T-helper 1 cell treated with Interleukin-12 subunit alpha and Interleukin-12 subunit beta and Interleukin-4 antibody, amounts not matched to agents 30 μg/mL and 1 μg/mL, for 36 hours (primary cell): Measurements from ENCODE around the gene TFRC.
"Not testable (repeated sequence)": the region's sequence is repeated elsewhere in the genome, so short reads cannot be mapped to it uniquely, and the experiment has no call there.

Experiments
- H3K27ac Mint-ChIP-seq: one replicate; pipeline ENCODE4 v1.8.0; 2021; ENCODE audit warnings: mild to moderate bottlenecking, mixed read lengths
- H3K27me3 Mint-ChIP-seq: one replicate; pipeline ENCODE4 v1.8.0; 2021; ENCODE audit warnings: low read depth, mixed read lengths
- H3K36me3 Mint-ChIP-seq: one replicate; pipeline ENCODE4 v1.8.0; 2021; ENCODE audit warnings: low read depth, mixed read lengths
- H3K4me1 Mint-ChIP-seq: one replicate; pipeline ENCODE4 v1.8.0; 2021; ENCODE audit warnings: low read depth, mixed read lengths
- H3K4me3 Mint-ChIP-seq: one replicate; pipeline ENCODE4 v1.8.0; 2021; ENCODE audit warnings: mild to moderate bottlenecking, moderate library complexity, mixed read lengths
- H3K9me3 Mint-ChIP-seq: one replicate; pipeline ENCODE4 v1.8.0; 2021; ENCODE audit warnings: mixed read lengths

Gene TFRC

GRCh38 chr3:196012481-196012880, 69.4 kb downstream of the TFRC start:
- H3K27me3 Mint-ChIP-seq, result peaks cover 30% of the 10 kb centered on the region
- peaks cover 3% of the 10 kb centered on the region for H3K36me3 Mint-ChIP-seq
- no peak overlapping the region for H3K27ac Mint-ChIP-seq
- H3K4me3 Mint-ChIP-seq, result no peak overlapping the region
- H3K4me1 Mint-ChIP-seq, result peaks cover 4% of the 10 kb centered on the region
- H3K9me3 Mint-ChIP-seq, result no peaks in the 10 kb centered on the region

DNA sequence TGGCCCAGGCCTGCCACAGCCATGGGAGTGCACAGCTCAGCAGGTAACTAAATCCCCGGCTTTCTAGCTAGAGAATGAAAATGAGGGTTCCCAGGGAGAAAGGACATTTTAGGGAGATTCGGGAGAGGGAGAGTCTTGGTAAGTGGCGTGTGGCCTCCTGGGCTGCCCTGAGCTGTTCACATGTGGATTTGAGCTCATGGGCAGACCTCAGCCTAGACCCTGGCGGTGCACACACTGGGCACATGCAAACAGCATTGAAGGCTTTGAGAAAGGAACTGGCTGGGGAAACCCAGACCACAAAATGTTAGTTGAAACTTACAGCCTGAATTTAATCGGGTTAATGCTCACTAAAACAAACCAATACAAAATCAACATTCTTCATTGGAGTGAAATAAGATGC, 72.4 kb downstream of the TFRC start:
- peaks cover 30% of the 10 kb centered on the region for H3K27me3 Mint-ChIP-seq
- peaks cover 3% of the 10 kb centered on the region for H3K36me3 Mint-ChIP-seq
- no peaks in the 10 kb centered on the region for H3K9me3 Mint-ChIP-seq
- H3K27ac Mint-ChIP-seq, result no peak overlapping the region
- no peak overlapping the region for H3K4me3 Mint-ChIP-seq
- H3K4me1 Mint-ChIP-seq, result peaks cover 4% of the 10 kb centered on the region

GRCh38 chr3:196008929-196009328, 73.0 kb downstream of the TFRC start:
- Mint-ChIP-seq H3K36me3 (peaks cover 3% of the 10 kb centered on the region), H3K9me3 (no peaks in the 10 kb centered on the region), H3K27ac (no peak overlapping the region), H3K4me3 (no peak overlapping the region), H3K27me3 (peaks cover 30% of the 10 kb centered on the region), H3K4me1 (peaks cover 4% of the 10 kb centered on the region)

GRCh38 chr3:196008387-196008786, 73.5 kb downstream of the TFRC start:
- Mint-ChIP-seq H3K9me3 (no peaks in the 10 kb centered on the region), H3K27ac (no peak overlapping the region), H3K36me3 (peaks cover 3% of the 10 kb centered on the region), H3K27me3 (peaks cover 30% of the 10 kb centered on the region), H3K4me3 (no peak overlapping the region), H3K4me1 (peaks cover 2% of the 10 kb centered on the region)

GRCh38 chr3:196007744-196008335, 74.0 kb downstream of the TFRC start:
- no peaks in the 10 kb centered on the region for H3K9me3 Mint-ChIP-seq
- H3K36me3 Mint-ChIP-seq, result peaks cover 3% of the 10 kb centered on the region
- H3K4me3 Mint-ChIP-seq, result no peak overlapping the region

GRCh38 chr3:196005338-196005737, 76.6 kb downstream of the TFRC start:
- H3K27ac Mint-ChIP-seq, H3K9me3 Mint-ChIP-seq, H3K4me1 Mint-ChIP-seq, H3K36me3 Mint-ChIP-seq, H3K4me3 Mint-ChIP-seq: not testable (repeated sequence)
- peaks cover 11% of the 10 kb centered on the region for H3K27me3 Mint-ChIP-seq

More at GRCh38 chr3:196007744-196008335, 74.0 kb downstream of the TFRC start:
- peaks cover 30% of the 10 kb centered on the region for H3K27me3 Mint-ChIP-seq
- H3K27ac Mint-ChIP-seq, result no peak overlapping the region
- peaks cover 2% of the 10 kb centered on the region for H3K4me1 Mint-ChIP-seq

DNA sequence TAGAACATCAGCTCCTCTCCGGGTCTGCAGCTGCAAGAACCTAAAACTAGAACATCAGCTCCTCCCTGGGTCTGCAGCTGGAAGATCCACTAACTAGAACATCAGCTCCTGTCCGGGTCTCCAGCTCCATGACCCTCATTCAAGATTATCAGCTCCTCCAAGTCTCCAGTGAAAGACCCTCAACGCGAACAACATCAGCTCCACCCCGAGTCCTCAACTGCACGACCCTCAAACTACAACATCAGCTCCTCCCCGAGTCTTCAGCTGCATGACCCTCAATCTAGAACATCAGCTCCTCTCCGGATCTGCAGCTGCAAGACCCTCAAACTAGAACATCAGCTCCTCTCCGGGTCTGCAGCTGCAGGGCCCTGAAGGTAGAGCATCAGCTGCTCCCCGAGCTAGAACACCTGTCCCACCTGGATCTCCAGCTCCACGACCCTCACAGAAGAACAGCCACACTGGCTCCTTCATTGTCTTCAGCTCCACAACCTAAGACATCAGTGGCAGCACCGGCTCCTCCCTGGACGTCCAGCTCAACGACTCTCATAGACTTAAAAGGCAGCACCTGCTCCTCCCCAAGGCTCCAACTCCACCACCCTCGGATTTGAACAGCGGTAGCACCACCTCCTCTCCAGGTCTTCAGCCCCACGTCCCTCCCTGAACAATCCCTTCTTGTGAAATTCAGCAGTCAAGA, 77.4 kb downstream of the TFRC start:
- H3K9me3 Mint-ChIP-seq, result not testable (repeated sequence)

DNA sequence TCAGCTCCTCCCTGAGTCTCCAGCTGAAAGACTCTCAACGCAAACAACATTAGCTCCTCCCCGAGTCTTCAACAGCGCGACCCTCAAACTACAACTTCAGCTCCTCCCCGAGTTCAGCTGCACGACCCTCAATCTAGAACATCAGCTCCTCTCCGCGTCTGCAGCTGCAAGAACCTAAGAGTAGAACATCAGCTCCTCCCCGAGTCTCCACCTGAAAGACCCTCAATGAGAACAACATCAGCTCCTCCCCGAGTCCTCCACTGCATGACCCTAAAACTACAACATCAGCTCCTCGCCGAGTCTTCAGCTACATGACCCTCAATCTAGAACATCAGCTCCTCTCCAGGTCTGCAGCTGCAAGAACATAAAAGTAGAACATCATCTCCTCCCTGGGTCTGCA, 78.3 kb downstream of the TFRC start:
- H3K4me3 Mint-ChIP-seq, result no peak overlapping the region
- no peak overlapping the region for H3K27ac Mint-ChIP-seq
- H3K4me1 Mint-ChIP-seq, result no peaks in the 10 kb centered on the region
- H3K36me3 Mint-ChIP-seq, result no peaks in the 10 kb centered on the region
- H3K9me3 Mint-ChIP-seq, result no peaks in the 10 kb centered on the region
- H3K27me3 Mint-ChIP-seq, result no peaks in the 10 kb centered on the region

More for the DNA sequence above, 77.4 kb downstream of the TFRC start:
- not testable (repeated sequence) for H3K4me1 Mint-ChIP-seq, H3K27me3 Mint-ChIP-seq, H3K36me3 Mint-ChIP-seq, H3K27ac Mint-ChIP-seq, H3K4me3 Mint-ChIP-seq

GRCh38 chr3:196002721-196003120, 79.2 kb downstream of the TFRC start:
- not testable (repeated sequence) for H3K4me3 Mint-ChIP-seq, H3K4me1 Mint-ChIP-seq, H3K27ac Mint-ChIP-seq, H3K36me3 Mint-ChIP-seq, H3K27me3 Mint-ChIP-seq, H3K9me3 Mint-ChIP-seq

DNA sequence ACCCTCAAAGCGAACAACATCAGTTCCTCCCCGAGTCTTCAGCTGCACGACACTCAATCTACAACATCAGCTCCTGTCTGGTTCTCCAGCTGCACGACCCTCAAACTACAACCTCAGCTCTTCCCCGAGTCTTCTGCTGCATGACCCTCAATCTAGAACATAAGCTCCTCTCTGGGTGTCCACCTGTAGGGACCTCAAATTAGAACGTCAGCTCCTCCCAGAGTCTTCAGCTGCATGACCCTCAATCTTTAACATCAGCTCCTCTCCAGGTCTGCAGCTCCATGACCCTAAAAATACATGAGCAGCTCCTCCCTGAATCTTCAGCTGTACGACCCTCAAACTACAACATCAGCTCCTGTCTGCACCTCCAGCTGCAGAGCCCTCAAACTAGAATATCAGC, 80.7 kb downstream of the TFRC start:
- not testable (repeated sequence) for H3K36me3 Mint-ChIP-seq, H3K27me3 Mint-ChIP-seq, H3K9me3 Mint-ChIP-seq, H3K27ac Mint-ChIP-seq, H3K4me3 Mint-ChIP-seq, H3K4me1 Mint-ChIP-seq

DNA sequence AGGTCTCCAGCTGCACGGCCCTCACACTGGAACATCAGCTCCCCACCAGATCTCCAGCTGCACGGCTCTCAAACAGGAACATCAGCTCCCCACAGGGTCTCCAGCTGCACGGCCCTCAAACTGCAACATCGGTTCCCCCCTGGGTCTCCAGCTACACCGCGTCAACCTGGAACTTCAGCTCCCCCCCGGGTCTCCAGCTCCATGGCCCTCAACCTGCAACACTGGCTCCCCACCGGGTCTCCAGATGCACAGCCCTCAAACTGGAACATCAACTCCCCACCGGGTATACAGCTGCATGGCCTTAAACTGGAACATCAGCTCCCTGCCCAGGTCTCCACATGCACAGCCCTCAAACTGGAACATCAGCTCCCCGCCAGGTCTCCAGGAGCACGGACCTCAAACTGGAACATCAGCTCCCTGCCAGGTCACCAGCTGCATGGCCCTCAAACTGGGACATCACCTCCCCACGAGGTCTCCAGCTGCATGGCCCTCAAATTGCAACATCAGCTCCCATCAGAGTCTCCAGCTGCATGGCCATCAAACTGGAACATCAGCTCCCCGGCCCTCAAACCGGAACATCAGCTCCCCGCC, 81.4 kb downstream of the TFRC start:
- H3K27me3 Mint-ChIP-seq, H3K27ac Mint-ChIP-seq, H3K4me3 Mint-ChIP-seq, H3K4me1 Mint-ChIP-seq, H3K36me3 Mint-ChIP-seq, H3K9me3 Mint-ChIP-seq: not testable (repeated sequence)

- Mint-ChIP-seq H3K4me3 (no peak overlapping the region), H3K27me3 (no peaks in the 10 kb centered on the region), H3K27ac (no peak overlapping the region), H3K4me1 (no peaks in the 10 kb centered on the region), H3K36me3 (no peaks in the 10 kb centered on the region), H3K9me3 (no peaks in the 10 kb centered on the region)
Observed at GRCh38 chr3:195999896-196000295, 82.0 kb downstream of the TFRC start.
